GM12801 (cell line): Measurements from ENCODE around the gene LACTBL1.

Source experiments
- CTCF ChIP-seq: IDR thresholded peaks from one replicate; pipeline ENCODE4 v1.5.1; 2011; ENCODE audit warnings: control low read depth; ENCODE audit not compliant: insufficient read length; ENCODE audit errors: extremely low read depth

LACTBL1 gene

GRCh38 chr1:22972760-22973159 lies at the start of gene LACTBL1:
LACTBL1 (minus strand) TSS chr1:22972866; CDS start chr1:22972316, 550 bp downstream.
- TF ChIP-seq CTCF, result no peak

GRCh38 chr1:23021834-23022233 lies 49.2 kb upstream of the LACTBL1 start:
- TF ChIP-seq CTCF, result no peak

GRCh38 chr1:23020706-23021405 lies 48.2 kb upstream of the LACTBL1 start:
- TF ChIP-seq CTCF, result no peak

- TF ChIP-seq CTCF, result no peak
Measured at GRCh38 chr1:23019863-23020625, 47.4 kb upstream of the LACTBL1 start.

- no peak for TF ChIP-seq CTCF
Measured at GRCh38 chr1:23019094-23019862, 46.6 kb upstream of the LACTBL1 start, which contains the start of gene KDM1A. KDM1A (plus strand) TSS chr1:23019468; CDS start chr1:23019597, 129 bp downstream.

GRCh38 chr1:23018661-23019093 lies 46.0 kb upstream of the LACTBL1 start:
- TF ChIP-seq CTCF, result no peak

- no peak for TF ChIP-seq CTCF
Measured at GRCh38 chr1:23013657-23014056, 41.0 kb upstream of the LACTBL1 start.
